D721Med (cell line): ENCODE results near the gene SLC2A10.

ENCODE experiments used
- DNase-seq: peaks from one replicate; pipeline ENCODE4 v3.0.0; 2011; ENCODE audit warnings: low spot score; ENCODE audit not compliant: insufficient read length
- FAIRE-seq: peaks from 2 replicates; lab custom pipeline; 2011; peaks lifted over from hg19 to GRCh38; lab: Jason Lieb, UNC
- TF ChIP-seq, protein P1 (sequence below): IDR thresholded peaks from 2 replicates; pipeline ENCODE4 v1.5.1; 2012; ENCODE audit warnings: mild to moderate bottlenecking, control low read depth; ENCODE audit not compliant: insufficient read depth; ENCODE audit errors: missing control alignments

Gene SLC2A10

DNA sequence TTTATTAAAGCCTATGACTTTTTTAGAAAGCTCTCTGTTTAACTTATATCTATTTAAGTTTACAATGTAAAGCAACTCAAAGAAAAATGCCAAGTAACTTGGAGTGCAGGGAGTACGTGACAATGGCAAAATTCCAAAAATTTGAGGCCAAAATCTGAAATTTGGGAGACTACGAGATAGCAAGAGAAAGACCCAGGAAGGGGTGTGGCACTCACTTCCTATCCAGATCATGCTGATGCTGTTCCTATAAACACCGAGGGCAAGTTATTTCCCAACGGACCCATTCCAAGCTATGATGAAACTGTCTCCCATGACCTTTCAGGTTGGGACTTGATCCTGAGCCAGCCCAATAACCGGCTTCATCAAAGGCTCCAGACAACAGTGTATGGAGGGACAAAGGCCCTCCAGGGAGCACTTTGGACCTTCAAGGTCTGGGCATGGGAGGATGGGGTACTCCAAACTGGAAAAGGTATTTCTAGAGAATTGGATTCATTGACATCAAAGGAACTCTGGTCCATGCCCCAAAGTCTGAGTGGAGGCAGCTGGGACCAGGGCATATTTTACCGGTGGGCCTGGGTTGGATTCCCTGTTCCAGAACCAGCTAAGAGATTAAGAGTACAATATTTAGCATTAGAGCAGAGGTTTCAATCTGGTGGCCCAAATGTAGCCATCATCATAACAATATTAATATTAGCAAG, 42.5 kb upstream of the SLC2A10 start:
- no peak for DNase-seq
- FAIRE-seq, result no peak
- TF ChIP-seq, protein P1, sequence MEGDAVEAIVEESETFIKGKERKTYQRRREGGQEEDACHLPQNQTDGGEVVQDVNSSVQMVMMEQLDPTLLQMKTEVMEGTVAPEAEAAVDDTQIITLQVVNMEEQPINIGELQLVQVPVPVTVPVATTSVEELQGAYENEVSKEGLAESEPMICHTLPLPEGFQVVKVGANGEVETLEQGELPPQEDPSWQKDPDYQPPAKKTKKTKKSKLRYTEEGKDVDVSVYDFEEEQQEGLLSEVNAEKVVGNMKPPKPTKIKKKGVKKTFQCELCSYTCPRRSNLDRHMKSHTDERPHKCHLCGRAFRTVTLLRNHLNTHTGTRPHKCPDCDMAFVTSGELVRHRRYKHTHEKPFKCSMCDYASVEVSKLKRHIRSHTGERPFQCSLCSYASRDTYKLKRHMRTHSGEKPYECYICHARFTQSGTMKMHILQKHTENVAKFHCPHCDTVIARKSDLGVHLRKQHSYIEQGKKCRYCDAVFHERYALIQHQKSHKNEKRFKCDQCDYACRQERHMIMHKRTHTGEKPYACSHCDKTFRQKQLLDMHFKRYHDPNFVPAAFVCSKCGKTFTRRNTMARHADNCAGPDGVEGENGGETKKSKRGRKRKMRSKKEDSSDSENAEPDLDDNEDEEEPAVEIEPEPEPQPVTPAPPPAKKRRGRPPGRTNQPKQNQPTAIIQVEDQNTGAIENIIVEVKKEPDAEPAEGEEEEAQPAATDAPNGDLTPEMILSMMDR, result no peak

DNA sequence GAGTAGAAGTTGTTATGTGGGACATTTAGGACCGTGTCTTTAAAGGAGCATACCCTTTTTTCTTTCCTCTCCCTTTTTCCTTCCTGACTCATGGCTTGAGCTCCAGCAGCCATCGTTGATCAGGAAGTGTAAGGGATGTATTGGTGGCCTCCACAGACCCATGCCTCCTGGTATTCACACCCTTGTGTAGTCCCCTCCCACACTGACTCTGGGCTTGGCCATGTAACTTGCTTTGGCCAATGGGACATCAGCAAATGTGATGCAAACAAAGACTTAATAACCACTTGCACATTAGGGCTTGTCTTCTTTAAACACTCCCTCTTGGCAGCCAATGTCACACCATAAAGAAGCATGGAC, 39.2 kb upstream of the SLC2A10 start:
- FAIRE-seq (no peak), DNase-seq (no peak)
- TF ChIP-seq, protein P1, result no peak

DNA sequence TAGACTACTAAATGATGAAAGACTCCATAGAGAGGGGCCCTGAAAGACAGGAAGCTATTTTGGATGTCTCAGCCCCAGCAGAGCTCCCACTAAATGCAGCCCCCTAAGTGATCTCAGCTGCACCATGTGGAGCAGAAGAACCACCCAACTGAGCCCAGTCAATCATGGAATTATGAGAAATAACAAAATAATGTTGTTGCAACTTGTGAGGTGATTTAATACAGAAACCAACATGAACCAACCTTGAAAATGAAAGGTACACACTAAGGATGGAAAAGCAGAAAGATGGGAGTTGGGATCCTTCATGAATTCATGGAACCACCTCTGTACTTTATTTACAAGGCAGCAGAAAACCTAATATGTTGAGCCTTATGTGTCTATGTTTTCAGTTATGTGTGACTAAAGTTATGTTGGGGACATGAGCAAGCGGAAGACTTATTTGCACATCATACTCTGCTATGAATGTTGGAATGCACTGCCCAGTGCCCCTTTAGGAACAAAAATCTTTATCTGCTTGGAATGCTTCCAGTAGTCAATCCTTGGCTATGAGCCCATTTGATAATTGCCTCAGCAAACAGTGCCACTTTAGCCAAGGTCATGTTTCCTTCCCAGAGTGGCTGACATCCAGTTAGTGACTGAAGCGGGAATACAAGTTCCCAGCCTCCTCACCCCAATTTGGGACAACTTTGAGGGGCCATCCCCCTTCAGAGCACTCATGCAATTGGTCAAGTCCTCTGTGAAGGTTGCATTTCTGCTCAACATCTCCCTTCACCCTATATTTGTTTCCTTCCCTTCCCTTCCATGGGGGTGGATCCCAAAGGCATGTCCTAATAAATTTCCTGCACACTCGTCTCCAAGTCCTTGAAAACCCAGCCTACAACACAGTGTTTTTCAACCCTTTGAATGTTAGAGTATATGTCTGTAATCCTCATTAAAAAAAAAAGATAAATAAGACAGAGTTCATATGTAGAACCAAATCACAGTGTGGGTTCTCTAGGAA, 38.6 kb upstream of the SLC2A10 start:
- TF ChIP-seq, protein P1, result no peak
- FAIRE-seq, result no peak
- DNase-seq, result no peak

DNA sequence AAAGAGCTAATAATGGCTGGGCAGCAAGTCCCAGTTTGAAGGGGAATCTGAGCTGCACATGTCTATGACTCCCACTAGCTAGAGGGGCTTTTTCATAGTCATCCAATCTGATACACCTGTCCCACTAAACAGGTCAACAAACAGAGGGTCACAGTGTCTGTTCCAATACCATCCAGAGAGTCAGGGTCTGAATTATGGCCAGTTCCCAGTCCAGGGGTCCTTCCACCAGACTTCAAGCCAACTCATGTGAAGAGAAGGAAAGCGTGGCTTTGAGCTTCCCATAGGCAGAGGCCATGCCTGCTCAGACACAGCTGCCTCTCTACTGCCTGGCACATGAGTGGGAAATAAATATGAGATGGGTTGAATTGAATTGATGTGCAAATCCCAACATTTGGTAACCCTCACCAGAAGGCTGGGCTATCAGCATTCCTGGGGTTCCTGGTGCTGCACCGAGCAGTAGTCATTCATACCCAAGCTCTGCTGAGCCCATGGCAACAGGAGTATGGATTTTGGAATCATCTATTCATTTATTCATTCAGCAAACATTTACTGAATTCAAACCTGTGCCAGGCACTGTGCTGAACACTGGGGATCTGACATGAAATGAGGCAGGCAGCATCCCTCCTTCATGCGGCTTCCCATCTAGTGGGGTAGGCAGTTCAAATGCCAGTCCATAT, 37.4 kb upstream of the SLC2A10 start:
- TF ChIP-seq, protein P1, result no peak
- no peak for DNase-seq
- no peak for FAIRE-seq

DNA sequence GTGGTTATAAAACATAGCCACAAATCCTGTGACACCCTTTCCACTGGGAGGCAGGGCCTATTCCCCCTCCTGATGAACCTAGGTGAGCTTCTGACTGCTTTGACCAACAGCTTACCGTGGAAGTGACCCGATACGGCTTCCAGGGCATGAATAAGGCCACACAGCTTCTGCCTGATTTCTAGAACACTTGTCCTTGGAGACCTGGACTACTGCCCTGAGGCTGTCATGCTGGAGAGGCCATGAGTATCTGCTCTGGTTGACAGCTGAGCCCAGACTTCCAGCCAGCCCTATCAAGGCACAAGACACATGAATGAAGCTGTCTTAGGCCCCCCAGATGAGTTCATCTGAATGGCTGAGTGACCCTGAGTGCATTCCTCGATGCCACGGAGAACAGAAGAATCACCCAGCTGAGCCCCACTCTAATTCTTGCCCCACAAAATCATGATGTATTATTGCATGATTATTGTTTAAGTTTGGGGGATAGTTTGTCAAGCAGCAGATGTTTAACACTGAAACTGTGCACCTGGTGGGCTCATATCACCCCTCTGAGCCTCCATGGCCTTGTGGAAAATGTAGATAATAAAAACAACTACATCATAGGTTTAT, 36.8 kb upstream of the SLC2A10 start:
- no peak for FAIRE-seq
- no peak for DNase-seq
- TF ChIP-seq, protein P1, result no peak

DNA sequence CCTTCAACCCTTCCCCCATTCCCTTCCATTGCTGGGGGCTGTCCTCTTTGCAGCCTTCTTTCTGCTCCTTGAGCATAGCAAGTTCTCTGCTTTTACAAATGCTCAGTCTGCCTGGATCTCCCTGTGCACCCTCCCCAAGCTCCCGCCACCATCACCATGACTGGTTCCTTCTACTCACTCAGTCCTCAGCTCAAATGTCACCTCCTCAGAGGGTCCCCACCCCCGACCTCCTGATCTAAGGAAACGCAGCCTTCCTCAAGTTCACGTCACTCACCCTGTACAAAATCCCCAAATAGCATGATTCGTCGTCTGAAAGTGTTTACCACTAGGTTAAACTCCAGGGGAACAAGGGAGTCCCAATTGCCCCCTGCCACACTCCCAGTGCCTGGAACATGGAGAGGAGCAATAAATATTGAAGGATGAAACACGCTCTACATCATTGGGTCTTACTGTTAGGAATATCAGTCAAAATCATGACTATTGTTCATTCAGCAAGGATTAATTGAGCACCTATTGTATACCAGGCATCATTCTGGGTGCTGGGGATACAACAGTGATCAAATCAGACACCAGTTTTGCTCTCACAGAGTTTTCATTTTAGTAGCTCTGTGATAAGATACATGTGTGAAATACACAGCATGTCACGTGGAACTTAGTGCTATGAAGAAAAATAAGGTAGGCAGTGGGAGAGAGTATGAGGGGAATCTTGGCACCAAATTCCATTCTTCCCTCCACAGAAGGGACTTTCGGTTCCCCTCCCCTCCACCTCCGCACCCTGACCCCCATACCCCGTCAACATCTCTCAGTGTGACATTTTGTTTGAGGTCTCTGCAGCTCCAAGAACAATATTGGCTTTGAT, 35.8 kb upstream of the SLC2A10 start:
- TF ChIP-seq, protein P1, result no peak
- no peak for FAIRE-seq
- no peak for DNase-seq
